H9 (cell line): ENCODE data around the gene PIMREG. TPM values are rescaled to one million over a fixed set of nuclear protein-coding genes. Genes with fewer than 3 reads are reported as not detected.

Source experiments
- DNase-seq: peaks from one replicate; pipeline ENCODE4 v3.0.0-alpha.2; 2017
- H2AFZ ChIP-seq: one replicate; pipeline ENCODE4 v1.6.1; 2013; ENCODE audit warnings: mild to moderate bottlenecking, low read length, control low read depth, moderate library complexity
- H2AK5ac ChIP-seq: 2 replicates; pipeline ENCODE4 v1.6.1; 2013; ENCODE audit warnings: low read length, control low read depth, mixed read lengths; ENCODE audit not compliant: insufficient read length
- H2BK120ac ChIP-seq: one replicate; pipeline ENCODE4 v1.6.1; 2013; ENCODE audit warnings: low read depth, mild to moderate bottlenecking, low read length, control low read depth, inconsistent platforms; ENCODE audit not compliant: poor library complexity, severe bottlenecking
- H2BK12ac ChIP-seq: 2 replicates; pipeline ENCODE4 v1.6.1; 2013; ENCODE audit warnings: low read length, control low read depth, mixed read lengths, low read depth; ENCODE audit not compliant: insufficient read length
- H2BK15ac ChIP-seq: 2 replicates; pipeline ENCODE4 v1.6.1; 2013; ENCODE audit warnings: low read depth, low read length, control low read depth
- H2BK20ac ChIP-seq: one replicate; pipeline ENCODE4 v1.6.1; 2013; ENCODE audit warnings: low read depth, mild to moderate bottlenecking, low read length, control low read depth, inconsistent platforms; ENCODE audit not compliant: poor library complexity, severe bottlenecking
- H2BK5ac ChIP-seq: 2 replicates; pipeline ENCODE4 v1.6.1; 2013; ENCODE audit warnings: low read length, control low read depth, mixed read lengths; ENCODE audit not compliant: insufficient read length
- H3K14ac ChIP-seq: 2 replicates; pipeline ENCODE4 v1.6.1; 2013; ENCODE audit warnings: low read length, control low read depth; ENCODE audit not compliant: insufficient read depth
- H3K18ac ChIP-seq: 2 replicates; pipeline ENCODE4 v1.6.1; 2013; ENCODE audit warnings: low read depth, mild to moderate bottlenecking, mixed read lengths, low read length, control low read depth; ENCODE audit not compliant: insufficient read length
- H3K23ac ChIP-seq: 2 replicates; pipeline ENCODE4 v1.6.1; 2013; ENCODE audit warnings: low read length, control low read depth, mixed read lengths, low read depth; ENCODE audit not compliant: insufficient read length
- H3K23me2 ChIP-seq: 2 replicates; pipeline ENCODE4 v1.6.1; 2013; ENCODE audit warnings: low read depth, mild to moderate bottlenecking, mixed read lengths, low read length, control low read depth; ENCODE audit not compliant: insufficient read length, poor library complexity, severe bottlenecking
- H3K27ac ChIP-seq: 2 replicates; pipeline ENCODE4 v1.5.1; 2013; ENCODE audit warnings: low read length, control low read depth, mixed read lengths, low read depth; ENCODE audit not compliant: insufficient read length
- H3K27me3 ChIP-seq: 2 replicates; pipeline ENCODE4 v1.6.1; 2013; ENCODE audit warnings: low read length, control low read depth, inconsistent platforms; ENCODE audit not compliant: insufficient read depth
- H3K4ac ChIP-seq: 2 replicates; pipeline ENCODE4 v1.6.1; 2013; ENCODE audit warnings: low read depth, mild to moderate bottlenecking, control low read depth, inconsistent platforms, low read length, moderate library complexity
- H3K4me1 ChIP-seq: 2 replicates; pipeline ENCODE4 v1.6.1; 2013; ENCODE audit warnings: low read length, control low read depth, inconsistent platforms; ENCODE audit not compliant: insufficient read depth
- H3K4me2 ChIP-seq: 2 replicates; pipeline ENCODE4 v1.6.1; 2013; ENCODE audit warnings: low read length, control low read depth, mixed read lengths; ENCODE audit not compliant: insufficient read length, insufficient read depth
- H3K56ac ChIP-seq: 2 replicates; pipeline ENCODE4 v1.6.1; 2013; ENCODE audit warnings: low read depth, mild to moderate bottlenecking, mixed read lengths, low read length, control low read depth; ENCODE audit not compliant: insufficient read length
- H3K79me1 ChIP-seq: 2 replicates; pipeline ENCODE4 v1.6.1; 2013; ENCODE audit warnings: low read depth, mild to moderate bottlenecking, moderate library complexity, low read length, control low read depth, inconsistent platforms; ENCODE audit not compliant: insufficient read depth, poor library complexity, severe bottlenecking
- H3K79me2 ChIP-seq: 2 replicates; pipeline ENCODE4 v1.6.1; 2013; ENCODE audit warnings: low read length, control low read depth, inconsistent platforms; ENCODE audit not compliant: insufficient read depth
- H3K9ac ChIP-seq: 2 replicates; pipeline ENCODE4 v1.6.1; 2013; ENCODE audit warnings: low read length, control low read depth, mixed read lengths; ENCODE audit not compliant: insufficient read length; ENCODE audit errors: extremely low read depth
- H3K9me3 ChIP-seq: one replicate; pipeline ENCODE4 v1.6.1; 2013; ENCODE audit warnings: low read depth, low read length, inconsistent platforms; ENCODE audit not compliant: control insufficient read depth
- H3T11ph ChIP-seq: one replicate; pipeline ENCODE4 v1.6.1; 2013; ENCODE audit warnings: mild to moderate bottlenecking, low read length, control low read depth, inconsistent platforms
- H4K20me1 ChIP-seq: one replicate; pipeline ENCODE4 v1.6.1; 2013; ENCODE audit not compliant: control insufficient read depth, insufficient read length, insufficient read depth
- H4K5ac ChIP-seq: 2 replicates; pipeline ENCODE4 v1.6.1; 2013; ENCODE audit warnings: low read depth, mild to moderate bottlenecking, mixed read lengths, low read length, control low read depth; ENCODE audit not compliant: insufficient read length
- H4K8ac ChIP-seq: replicated peaks from 2 replicates; pipeline ENCODE4 v1.6.1; 2013; ENCODE audit warnings: low read length, control low read depth, mixed read lengths, low read depth; ENCODE audit not compliant: insufficient read length
- H4K91ac ChIP-seq: 2 replicates; pipeline ENCODE4 v1.6.1; 2013; ENCODE audit warnings: low read depth, mild to moderate bottlenecking, moderate library complexity, mixed read lengths, low read length, control low read depth; ENCODE audit not compliant: insufficient read length
- H3K27ac Mint-ChIP-seq, 3 experiments: 2 replicates in 2 of 3; 3 replicates in 1 of 3; pipeline ENCODE4 v1.8.0; 2020 to 2021; ENCODE audit warnings: mixed read lengths in 3 of 3, mild to moderate bottlenecking in 1 of 3, moderate library complexity in 1 of 3
- H3K27me3 Mint-ChIP-seq: 2 replicates; pipeline ENCODE4 v1.8.0; 2021; ENCODE audit warnings: low read depth, mild to moderate bottlenecking, moderate library complexity, mixed read lengths
- H3K36me3 Mint-ChIP-seq, 3 experiments: 2 replicates in 2 of 3; 3 replicates in 1 of 3; pipeline ENCODE4 v1.8.0; 2020 to 2021; ENCODE audit warnings: low read depth in 3 of 3, mixed read lengths in 3 of 3; ENCODE audit not compliant: insufficient read depth in 1 of 3
- H3K4me1 Mint-ChIP-seq, 2 experiments: 2 replicates each; pipeline ENCODE4 v1.8.0; 2020; ENCODE audit warnings: mixed read lengths in 2 of 2
- H3K4me3 Mint-ChIP-seq, 2 experiments: 2 replicates in 1 of 2; 3 replicates in 1 of 2; pipeline ENCODE4 v1.8.0; 2020 to 2021; ENCODE audit warnings: mild to moderate bottlenecking in 2 of 2, mixed read lengths in 2 of 2, moderate library complexity in 1 of 2
- H3K9me3 Mint-ChIP-seq, 2 experiments: 2 replicates in 1 of 2; 3 replicates in 1 of 2; pipeline ENCODE4 v1.8.0; 2020; ENCODE audit warnings: mild to moderate bottlenecking in 2 of 2, mixed read lengths in 2 of 2, moderate library complexity in 1 of 2
- WGBS: extraction: QIAGEN DNeasy Blood & Tissue Kit; methylation state at CpG from one replicate; pipeline ENCODE4 v1.1.7; 2013; ENCODE audit warnings: missing lambda C conversion rate, low lambda C conversion rate, mixed read lengths; ENCODE audit not compliant: insufficient read length; ENCODE audit errors: extremely low coverage; 5-methylcytosine and 5-hydroxymethylcytosine counted together
- total RNA-seq: library from RNA; stranded (reverse); gene quantifications from 2 replicates; pipeline ENCODE4 v1.2.1, GENCODE V29; 2021
- TF ChIP-seq, protein P1 (sequence below): fragments of 200-600 bp; sonication (generic); conservative IDR thresholded peaks from 3 replicates; pipeline ENCODE4 v1.8.0; 2021; ENCODE audit warnings: antibody characterized with exemption, mild to moderate bottlenecking

Gene PIMREG
- total RNA-seq, 1 experiment from 2014 or later = 91.6 TPM

DNA sequence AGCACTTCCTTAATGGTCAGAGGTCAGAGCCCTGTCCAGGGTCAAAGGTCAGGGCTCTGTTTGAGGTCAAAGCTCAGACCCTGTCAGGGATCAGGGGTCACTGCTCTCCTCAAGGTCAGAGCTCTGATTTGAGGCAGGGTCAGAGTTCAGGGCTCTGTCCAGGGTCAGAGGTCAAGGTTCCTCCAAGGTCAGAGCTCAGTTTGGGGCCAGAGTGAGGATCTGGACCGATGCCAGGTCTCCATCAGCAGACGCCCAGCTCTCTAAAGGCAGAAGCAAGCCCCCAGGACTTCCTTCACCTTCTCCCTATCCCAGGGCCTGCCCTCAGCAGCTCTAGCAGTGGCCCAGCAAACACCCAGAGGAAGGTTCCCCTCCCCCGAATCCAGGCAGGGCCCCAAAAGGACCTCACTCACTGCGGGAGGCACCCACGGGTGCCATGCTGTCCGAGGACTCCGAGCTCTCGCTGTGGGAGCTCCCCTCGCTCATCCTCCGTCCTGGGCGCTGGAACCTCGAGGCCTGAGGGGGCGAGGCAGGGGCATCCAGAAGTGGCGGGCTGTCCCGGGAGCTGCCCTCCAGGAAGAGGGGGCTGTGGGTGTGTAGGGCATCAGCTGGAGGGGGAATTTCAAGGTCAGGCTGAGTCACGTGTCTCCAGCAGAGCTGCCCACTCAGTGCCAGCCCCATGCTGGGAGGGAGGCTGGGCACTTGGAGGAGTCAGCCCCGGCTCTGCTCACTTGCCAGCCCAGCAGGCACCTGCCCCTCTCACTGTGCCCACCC is 26.7 kb downstream of the PIMREG start:
- Mint-ChIP-seq H3K9me3 (peaks cover 0 to 3% of the 10 kb centered on the region in 2 experiments; a peak in 1 of 5 replicates), H3K4me1 (peaks cover 29 to 44% of the 10 kb centered on the region in 2 experiments), H3K27me3 (peaks cover 2% of the 10 kb centered on the region; the same call in 1 of the 2 replicates), H3K36me3 (no peaks in the 10 kb centered on the region; a peak in 3 of 7 replicates), H3K4me3 (no peak overlapping the region), H3K27ac (no peak overlapping the region; a peak in 1 of 7 replicates)
- Histone ChIP-seq H3K18ac (no peak overlapping the region), H3K23me2 (no peaks in the 10 kb centered on the region), H3K79me1 (no peaks in the 10 kb centered on the region), H2AFZ (no peak overlapping the region), H4K20me1 (no peaks in the 10 kb centered on the region), H3K4ac (no peak overlapping the region), H3K56ac (no peak overlapping the region), H3K9me3 (no peaks in the 10 kb centered on the region), H4K91ac (no peak overlapping the region), H2BK120ac (no peak overlapping the region), H4K8ac (no peak overlapping the region), H2BK20ac (no peak overlapping the region), H3K9ac (no peak overlapping the region), H3K23ac (no peak overlapping the region), H2AK5ac (no peak overlapping the region), H2BK12ac (no peak overlapping the region), H2BK5ac (no peak overlapping the region), H3K79me2 (no peaks in the 10 kb centered on the region), H2BK15ac (no peak overlapping the region), H3T11ph (no peak overlapping the region), H3K4me2 (no peak overlapping the region), H3K27me3 (no peaks in the 10 kb centered on the region), H3K27ac (no peak overlapping the region), H3K4me1 (no peaks in the 10 kb centered on the region), H4K5ac (no peak overlapping the region), H3K14ac (no peak overlapping the region)
- WGBS = no CpG with 5 or more reads among the region's 17 CpGs
- no peak for DNase-seq
- TF ChIP-seq, protein P1, sequence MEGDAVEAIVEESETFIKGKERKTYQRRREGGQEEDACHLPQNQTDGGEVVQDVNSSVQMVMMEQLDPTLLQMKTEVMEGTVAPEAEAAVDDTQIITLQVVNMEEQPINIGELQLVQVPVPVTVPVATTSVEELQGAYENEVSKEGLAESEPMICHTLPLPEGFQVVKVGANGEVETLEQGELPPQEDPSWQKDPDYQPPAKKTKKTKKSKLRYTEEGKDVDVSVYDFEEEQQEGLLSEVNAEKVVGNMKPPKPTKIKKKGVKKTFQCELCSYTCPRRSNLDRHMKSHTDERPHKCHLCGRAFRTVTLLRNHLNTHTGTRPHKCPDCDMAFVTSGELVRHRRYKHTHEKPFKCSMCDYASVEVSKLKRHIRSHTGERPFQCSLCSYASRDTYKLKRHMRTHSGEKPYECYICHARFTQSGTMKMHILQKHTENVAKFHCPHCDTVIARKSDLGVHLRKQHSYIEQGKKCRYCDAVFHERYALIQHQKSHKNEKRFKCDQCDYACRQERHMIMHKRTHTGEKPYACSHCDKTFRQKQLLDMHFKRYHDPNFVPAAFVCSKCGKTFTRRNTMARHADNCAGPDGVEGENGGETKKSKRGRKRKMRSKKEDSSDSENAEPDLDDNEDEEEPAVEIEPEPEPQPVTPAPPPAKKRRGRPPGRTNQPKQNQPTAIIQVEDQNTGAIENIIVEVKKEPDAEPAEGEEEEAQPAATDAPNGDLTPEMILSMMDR = no peak
